Spleen (tissue), 11 donors: ENCODE measurements around the gene UBE2I. TPM values are rescaled to one million over a fixed set of nuclear protein-coding genes. Genes with fewer than 3 reads are reported as not detected.

ENCODE experiments used
- DNase-seq: peaks from one replicate; pipeline ENCODE4 v3.0.0-alpha.2; 2020
- H3K27ac ChIP-seq, 8 donors: fragments of 200-600 bp; sonication (generic) in 7 of 8; 1 replicate in 4 of 8; 2 replicates in 4 of 8; pipeline versions ENCODE4 v1.5.0 to v1.8.0; 2016 to 2021; ENCODE audit warnings: inconsistent platforms in 4 of 8, mild to moderate bottlenecking in 4 of 8, moderate library complexity in 1 of 8
- H3K27me3 ChIP-seq, 7 donors: fragments of 200-600 bp; sonication (generic) in 6 of 7; replicated peaks in 1 of 7; 1 replicate in 4 of 7; 2 replicates in 3 of 7; pipeline versions ENCODE4 v1.5.0 to v1.8.0; 2016 to 2021; ENCODE audit warnings: inconsistent platforms in 3 of 7, mild to moderate bottlenecking in 1 of 7
- H3K36me3 ChIP-seq, 6 donors: fragments of 200-600 bp; sonication (generic) in 5 of 6; 1 replicate in 4 of 6; 2 replicates in 2 of 6; pipeline versions ENCODE4 v1.5.0 to v1.8.0; 2016 to 2021; ENCODE audit warnings: inconsistent platforms in 2 of 6
- H3K4me1 ChIP-seq, 6 donors: fragments of 200-600 bp; sonication (generic) in 5 of 6; 1 replicate in 3 of 6; 2 replicates in 3 of 6; pipeline versions ENCODE4 v1.5.0 to v1.8.0; 2016 to 2021; ENCODE audit warnings: inconsistent platforms in 3 of 6
- H3K4me3 ChIP-seq, 8 donors: fragments of 200-600 bp; sonication (generic) in 7 of 8; 1 replicate in 4 of 8; 2 replicates in 4 of 8; pipeline versions ENCODE4 v1.5.0 to v1.8.0; 2016 to 2021; ENCODE audit warnings: inconsistent platforms in 4 of 8, mild to moderate bottlenecking in 4 of 8, moderate library complexity in 2 of 8
- H3K9me3 ChIP-seq, 8 donors: fragments of 200-600 bp; sonication (generic) in 7 of 8; 1 replicate in 4 of 8; 2 replicates in 4 of 8; pipeline versions ENCODE4 v1.5.0 to v1.8.0; 2016 to 2021; ENCODE audit warnings: inconsistent platforms in 4 of 8
- POLR2A ChIP-seq, 3 donors: fragments of 450-650 bp; IDR thresholded peaks; one replicate each; pipeline ENCODE4 v1.5.1; 2017; ENCODE audit warnings: antibody characterized with exemption in 3 of 3, mild to moderate bottlenecking in 1 of 3
- POLR2AphosphoS5 ChIP-seq, 3 donors: sonication (generic); formaldehyde crosslinking; IDR thresholded peaks; one replicate each; pipeline ENCODE4 v1.5.1; 2017; ENCODE audit warnings: antibody characterized with exemption in 3 of 3
- WGBS, 5 donors: extraction: QIAGEN DNeasy Blood & Tissue Kit in 3 of 5; methylation state at CpG; one replicate each; pipeline versions ENCODE4 v1.1.5 to v1.1.7; 2013 to 2018; 5-methylcytosine and 5-hydroxymethylcytosine counted together
- intact Hi-C: fragments of 100-400 bp; cut with DNase I; formaldehyde crosslinking; loops from one replicate; pipeline ENCODE4 v1.15.0; 2023; ENCODE audit warnings: low total_unique reads
- polyA plus RNA-seq, 3 donors: library from polyadenylated mRNA; stranded (reverse); fragments of 200-250 nt; gene quantifications; one replicate each; pipeline ENCODE4 v1.2.1, GENCODE V29; 2013
- total RNA-seq, 7 donors: library from RNA; depleted of rRNA in 3 of 7; stranded (reverse); fragments of >200 nt in 3 of 7; fragmentation: NEBNext Ultra II Directional in 4 of 7; extraction: Animal tissue kit (Norgen Biotek cat#: 25700) in 4 of 7; gene quantifications; one replicate each; pipeline versions ENCODE4 v1.1.0 to v1.2.1, GENCODE V29; 2016 to 2021
- TF ChIP-seq, protein P1 (sequence below), 11 experiments: fragments of 200-600 bp in 7 of 11; fragments of 450-650 bp in 4 of 11; sonication (generic) in 4 of 11; IDR thresholded peaks in 8 of 11; conservative IDR thresholded peaks in 3 of 11; 1 replicate in 7 of 11; 2 replicates in 4 of 11; pipeline versions ENCODE4 v1.4.0 to v1.8.0; 2016 to 2021; ENCODE audit warnings: antibody characterized with exemption in 11 of 11, inconsistent platforms in 4 of 11, mild to moderate bottlenecking in 1 of 11
- donor health status: healthy with polysubstance abuse.
- donor health status: DM: no; HTN: no; CAD: no; lungs with moderate emphysema.
- donor health status: DM: no; HTN: no; CAD: no.
- donor health status: Bipolar disorder and iron deficiency.
- donor health status: healthy.
- donor health status: DM: no; HTN: no; CAD: no.
- donor health status: DM: yes; HTN: yes; CAD: no.

The UBE2I gene
- total and polyA plus RNA-seq, 10 donors = 78.1 to 142 (median 119) TPM

DNA sequence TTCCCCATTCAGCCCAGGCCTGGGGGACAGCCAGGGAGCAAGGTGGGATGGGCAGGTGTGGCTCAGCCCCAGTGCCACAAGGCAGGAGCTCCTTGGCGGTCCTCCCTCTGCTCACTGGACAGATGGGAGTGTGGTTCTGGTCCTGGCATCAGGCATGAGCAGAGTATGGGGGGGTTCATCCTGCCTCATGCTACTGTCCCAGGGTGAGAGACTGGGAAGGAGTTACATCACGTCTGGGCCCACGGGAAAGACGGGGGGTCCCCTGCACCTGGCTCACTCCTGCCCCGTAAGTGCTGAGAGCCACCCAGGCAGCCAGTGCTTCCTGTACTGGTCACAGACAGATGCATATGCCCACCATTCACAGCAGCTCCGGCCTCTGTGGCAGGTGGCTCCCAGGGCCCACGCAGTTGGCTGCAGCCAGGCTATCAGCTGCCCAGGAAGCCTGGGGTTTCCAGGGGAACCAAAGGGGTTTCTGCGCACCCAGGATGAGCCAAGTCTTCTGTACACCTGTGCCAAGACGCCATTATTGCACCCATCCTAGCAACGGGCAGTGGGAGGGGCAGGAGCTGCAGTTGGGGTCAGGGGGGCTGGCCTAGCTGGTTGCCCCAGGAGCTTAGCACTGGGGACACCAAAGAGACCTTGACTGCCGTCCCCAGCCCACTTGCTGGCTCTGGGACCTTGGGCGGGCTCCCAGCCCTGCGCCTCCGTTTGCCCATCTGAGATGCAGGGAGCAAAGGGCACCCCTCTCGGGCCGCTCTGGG, 26.0 kb downstream of the UBE2I start:
- intact Hi-C loops = no loop called here
- H3K4me1 ChIP-seq = peaks cover 27 to 68% (median 53%) of the 10 kb centered on the region in 6 donors
- no peak overlapping the region for H3K27ac ChIP-seq
- no peak overlapping the region for H3K4me3 ChIP-seq
- TF ChIP-seq POLR2A (IDR thresholded peaks at IDR 0.05) (no peak), POLR2AphosphoS5 (IDR thresholded peaks at IDR 0.05) (no peak)
- TF ChIP-seq, protein P1, sequence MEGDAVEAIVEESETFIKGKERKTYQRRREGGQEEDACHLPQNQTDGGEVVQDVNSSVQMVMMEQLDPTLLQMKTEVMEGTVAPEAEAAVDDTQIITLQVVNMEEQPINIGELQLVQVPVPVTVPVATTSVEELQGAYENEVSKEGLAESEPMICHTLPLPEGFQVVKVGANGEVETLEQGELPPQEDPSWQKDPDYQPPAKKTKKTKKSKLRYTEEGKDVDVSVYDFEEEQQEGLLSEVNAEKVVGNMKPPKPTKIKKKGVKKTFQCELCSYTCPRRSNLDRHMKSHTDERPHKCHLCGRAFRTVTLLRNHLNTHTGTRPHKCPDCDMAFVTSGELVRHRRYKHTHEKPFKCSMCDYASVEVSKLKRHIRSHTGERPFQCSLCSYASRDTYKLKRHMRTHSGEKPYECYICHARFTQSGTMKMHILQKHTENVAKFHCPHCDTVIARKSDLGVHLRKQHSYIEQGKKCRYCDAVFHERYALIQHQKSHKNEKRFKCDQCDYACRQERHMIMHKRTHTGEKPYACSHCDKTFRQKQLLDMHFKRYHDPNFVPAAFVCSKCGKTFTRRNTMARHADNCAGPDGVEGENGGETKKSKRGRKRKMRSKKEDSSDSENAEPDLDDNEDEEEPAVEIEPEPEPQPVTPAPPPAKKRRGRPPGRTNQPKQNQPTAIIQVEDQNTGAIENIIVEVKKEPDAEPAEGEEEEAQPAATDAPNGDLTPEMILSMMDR (IDR thresholded peaks at IDR 0.05 in 8 of 11, conservative IDR thresholded peaks at IDR 0.05 in 3 of 11) = no peak
- no peak for DNase-seq
- peaks cover 13 to 83% (median 47%) of the 10 kb centered on the region in 7 donors for H3K27me3 ChIP-seq
- peaks cover 0 to 4% (median 3%) of the 10 kb centered on the region in 8 donors for H3K9me3 ChIP-seq
- H3K36me3 ChIP-seq = no peaks in the 10 kb centered on the region
- 39 to 53% (median 47%) methylated on average over 11 to 16 of the region's 16 CpGs for WGBS, 5 donors

DNA sequence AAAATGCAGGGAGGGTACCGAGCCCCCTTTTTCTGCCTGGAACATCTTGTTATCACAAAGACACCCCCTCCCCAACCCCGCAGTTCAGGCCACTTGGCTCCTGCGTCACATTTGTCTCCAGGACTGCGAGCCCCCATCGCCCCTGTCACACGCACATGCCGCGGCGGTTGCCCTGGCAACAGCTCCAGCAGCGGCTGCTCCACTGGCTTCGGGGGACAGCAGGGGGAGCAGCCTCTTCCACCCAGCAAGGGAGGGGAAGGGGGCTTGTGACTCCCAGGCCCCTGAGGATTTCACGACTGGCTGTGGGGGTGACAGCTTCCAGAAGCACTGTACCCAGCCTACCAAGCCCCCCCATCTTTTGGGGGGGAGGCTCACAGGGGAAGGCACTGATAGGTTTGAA, 26.6 kb downstream of the UBE2I start:
- intact Hi-C loops = no loop called here
- Histone ChIP-seq H3K36me3 (no peaks in the 10 kb centered on the region), H3K27me3 (peaks cover 13 to 76% (median 47%) of the 10 kb centered on the region in 7 donors), H3K9me3 (no peaks in the 10 kb centered on the region), H3K27ac (no peak overlapping the region), H3K4me3 (no peak overlapping the region), H3K4me1 (peaks cover 27 to 64% (median 51%) of the 10 kb centered on the region in 6 donors)
- TF ChIP-seq POLR2AphosphoS5 (IDR thresholded peaks at IDR 0.05) (no peak), POLR2A (IDR thresholded peaks at IDR 0.05) (no peak)
- TF ChIP-seq, protein P1 (IDR thresholded peaks at IDR 0.05 in 8 of 11, conservative IDR thresholded peaks at IDR 0.05 in 3 of 11) = no peak
- DNase-seq = no peak
- 10 to 21% (median 13%) methylated on average over 7 to 12 of the region's 12 CpGs for WGBS, 5 donors

DNA sequence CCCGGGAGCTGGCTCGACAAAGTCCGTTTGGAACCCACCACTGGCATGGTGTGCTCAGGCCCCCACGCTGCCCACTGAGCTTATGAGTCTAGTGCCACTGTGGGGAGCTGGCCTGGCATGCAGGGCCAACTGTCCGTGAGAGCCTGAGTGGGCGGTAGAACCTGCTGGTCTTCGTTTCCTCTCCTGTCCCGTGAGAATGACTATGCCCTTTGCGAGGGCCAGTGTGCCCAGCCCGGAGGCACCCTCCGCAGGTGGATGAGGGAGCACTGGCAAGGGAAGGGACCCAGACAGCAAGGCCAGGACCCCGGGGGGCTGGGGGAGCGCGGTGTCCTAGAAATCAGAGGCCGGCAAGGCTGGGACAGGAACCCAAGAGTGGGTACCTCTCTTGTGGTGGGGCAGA, 27.2 kb downstream of the UBE2I start:
- no peaks in the 10 kb centered on the region for H3K9me3 ChIP-seq
- no peak for DNase-seq
- peaks cover 22 to 64% (median 47%) of the 10 kb centered on the region in 6 donors for H3K4me1 ChIP-seq
- H3K27me3 ChIP-seq = peaks cover 13 to 70% (median 42%) of the 10 kb centered on the region in 7 donors
- H3K4me3 ChIP-seq = no peak overlapping the region
- intact Hi-C loops = no loop called here
- no peak overlapping the region for H3K27ac ChIP-seq
- no peaks in the 10 kb centered on the region for H3K36me3 ChIP-seq
- TF ChIP-seq POLR2A (IDR thresholded peaks at IDR 0.05) = no peak
- TF ChIP-seq, protein P1 (IDR thresholded peaks at IDR 0.05 in 8 of 11, conservative IDR thresholded peaks at IDR 0.05 in 3 of 11) = no peak
- WGBS, 5 donors = 59 to 82% (median 68%) methylated on average over 13 to 15 of the region's 15 CpGs

DNA sequence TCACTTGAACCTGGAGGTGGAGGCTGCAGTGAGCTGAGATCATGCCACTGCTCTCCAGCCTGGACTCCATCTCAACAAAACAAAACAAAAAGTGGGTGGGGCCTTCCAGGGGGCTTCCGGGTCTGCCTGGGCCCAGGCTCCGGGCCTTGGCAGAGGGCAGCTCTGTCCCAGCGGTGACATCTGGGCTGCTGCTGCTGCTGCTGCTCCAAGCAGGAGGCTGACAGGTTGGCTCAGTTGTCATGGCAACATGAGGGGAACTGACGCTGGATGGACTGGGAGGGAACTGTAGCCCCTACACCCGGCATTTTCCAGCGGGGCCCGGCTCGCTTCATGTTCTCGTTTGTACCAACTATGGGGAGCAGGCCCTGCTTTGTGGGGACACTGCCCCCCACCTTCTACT, 28.1 kb downstream of the UBE2I start:
- no peak overlapping the region for H3K4me3 ChIP-seq
- H3K4me1 ChIP-seq = peaks cover 19 to 64% (median 47%) of the 10 kb centered on the region in 6 donors
- no peak for TF ChIP-seq POLR2AphosphoS5 (IDR thresholded peaks at IDR 0.05)
- no peak for TF ChIP-seq POLR2A (IDR thresholded peaks at IDR 0.05)
- TF ChIP-seq, protein P1 (IDR thresholded peaks at IDR 0.05 in 8 of 11, conservative IDR thresholded peaks at IDR 0.05 in 3 of 11) = no peak
- no peak overlapping the region for H3K27ac ChIP-seq
- intact Hi-C loops = no loop called here
- 53 to 59% (median 57%) methylated on average over 9 of the region's 9 CpGs for WGBS, 5 donors
- DNase-seq = no peak
- H3K27me3 ChIP-seq = peaks cover 13 to 62% (median 35%) of the 10 kb centered on the region in 7 donors
- H3K36me3 ChIP-seq = no peaks in the 10 kb centered on the region
- no peaks in the 10 kb centered on the region for H3K9me3 ChIP-seq
